SKM-1 (cell line): Measurements from ENCODE around the gene RCHY1.
"Not testable (repeated sequence)": the region's sequence is repeated elsewhere in the genome, so short reads cannot be mapped to it uniquely, and the experiment has no call there.

Source experiments
- DNase-seq: peaks from one replicate; lab custom pipeline; 2025; ENCODE audit not compliant: unreplicated experiment; lab: John Stamatoyannopoulos, UW

Gene RCHY1

GRCh38 chr4:75516144-75516543, 1.9 kb upstream of the RCHY1 start:
- no peak for DNase-seq

GRCh38 chr4:75514949-75515612, 878 bp upstream of the RCHY1 start:
- no peak for DNase-seq

DNA sequence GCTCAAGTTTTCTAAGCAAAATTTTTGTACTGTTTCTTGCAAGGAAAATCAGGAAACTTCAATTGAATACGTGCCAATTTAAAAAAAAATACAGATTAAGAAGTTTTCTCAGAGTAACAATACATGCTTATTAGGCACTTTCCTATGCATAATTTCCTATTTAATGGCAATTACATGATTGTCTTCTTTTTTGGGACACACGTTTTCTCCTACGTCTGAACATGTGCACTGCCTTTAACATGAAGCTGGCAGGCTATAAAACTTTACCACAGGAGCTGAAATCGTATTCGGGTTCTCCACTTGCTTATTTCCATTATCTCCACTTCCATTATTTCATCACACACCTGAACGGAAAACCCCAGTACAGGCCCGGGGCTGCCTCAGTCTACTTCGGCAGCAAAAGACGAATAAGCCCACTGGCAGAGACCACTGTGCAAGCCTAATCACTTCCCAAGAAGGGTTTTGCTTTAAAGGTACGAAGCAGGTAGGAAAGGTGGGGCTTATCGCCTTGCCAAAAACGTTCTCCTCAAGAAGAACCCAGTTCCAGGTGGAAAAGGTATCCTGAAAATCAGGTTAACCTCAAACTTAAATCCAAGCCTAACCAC, 575 bp downstream of the RCHY1 start:
- no peak for DNase-seq

DNA sequence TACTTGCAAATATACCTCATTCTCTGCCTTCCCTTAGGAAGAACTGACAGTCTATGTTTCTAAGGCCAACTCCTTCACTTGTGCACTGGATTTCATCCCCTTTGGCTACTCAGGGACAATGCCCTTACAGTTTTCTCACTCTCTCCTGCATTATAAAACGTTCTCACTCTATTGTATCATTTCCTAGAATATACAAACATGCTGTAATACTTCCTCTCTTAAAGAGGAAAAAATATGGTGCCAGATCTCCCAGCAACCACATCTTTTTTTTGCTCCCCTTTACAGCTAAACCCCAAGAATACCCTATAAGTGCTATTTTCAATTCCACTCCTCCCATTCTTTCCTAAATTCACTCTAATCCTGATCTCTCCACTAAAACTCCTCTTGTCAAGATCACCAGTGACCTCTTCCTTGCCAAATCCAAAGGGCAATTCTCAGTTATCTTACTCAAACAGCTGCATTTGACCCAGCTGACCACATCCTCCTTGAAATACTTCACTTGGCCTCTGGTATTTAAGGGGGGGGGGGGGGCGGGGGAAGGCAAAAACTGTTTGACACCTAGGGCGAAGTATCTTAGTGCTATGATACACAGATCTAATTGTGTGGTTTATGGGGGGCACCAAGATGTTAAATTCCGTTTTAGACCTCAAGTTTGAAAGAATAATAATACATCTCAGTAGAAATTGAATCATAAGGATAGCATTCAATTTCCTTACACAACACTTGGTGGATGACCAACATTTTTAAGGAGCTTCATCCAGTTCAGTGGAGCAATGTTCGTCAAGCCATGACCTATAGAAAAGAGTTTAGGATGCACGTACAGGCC, 1.6 kb downstream of the RCHY1 start:
- DNase-seq, result peak; percentile 81

DNA sequence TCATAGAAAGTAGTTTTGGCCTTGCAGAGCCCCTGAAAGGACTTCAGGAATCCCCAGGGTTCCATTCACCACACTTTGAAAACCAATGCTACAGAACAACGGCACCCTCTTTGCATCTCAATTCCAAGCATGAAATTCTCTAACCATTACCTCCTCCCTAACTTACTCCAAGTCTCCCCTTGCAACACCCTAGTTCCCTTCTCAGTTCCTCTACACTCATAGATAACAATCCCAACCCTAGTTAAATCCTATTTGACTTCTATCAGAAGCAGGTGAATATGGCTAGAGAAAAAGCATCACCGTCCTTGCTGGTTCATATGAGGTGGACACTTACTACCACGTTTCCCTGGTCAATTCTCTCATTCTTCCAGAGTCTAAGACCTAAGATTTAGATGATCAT, 2.4 kb downstream of the RCHY1 start:
- DNase-seq, result no peak

- not testable (repeated sequence) for DNase-seq
These were observed 4.6 kb downstream of the RCHY1 start for GRCh38 chr4:75509592-75509991.

DNA sequence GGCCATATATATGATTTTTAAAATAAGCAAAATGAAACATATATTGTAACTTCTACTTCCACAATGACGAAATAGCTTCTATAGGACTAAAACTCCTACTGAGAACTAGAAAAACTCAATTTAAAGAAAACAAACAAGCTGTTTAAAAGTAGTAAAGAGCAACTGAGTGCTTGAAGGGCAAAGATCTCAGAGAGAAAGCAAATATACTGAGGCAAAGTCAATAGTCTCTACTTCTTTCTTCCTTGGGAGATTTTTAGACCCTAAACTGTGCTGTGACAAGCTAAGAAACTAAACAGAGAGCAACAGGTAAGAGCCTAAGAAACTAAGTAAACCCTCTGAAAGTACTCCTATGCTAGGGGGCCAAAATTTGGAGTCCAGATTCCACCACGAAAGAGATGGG, 8.6 kb downstream of the RCHY1 start:
- no peak for DNase-seq

DNA sequence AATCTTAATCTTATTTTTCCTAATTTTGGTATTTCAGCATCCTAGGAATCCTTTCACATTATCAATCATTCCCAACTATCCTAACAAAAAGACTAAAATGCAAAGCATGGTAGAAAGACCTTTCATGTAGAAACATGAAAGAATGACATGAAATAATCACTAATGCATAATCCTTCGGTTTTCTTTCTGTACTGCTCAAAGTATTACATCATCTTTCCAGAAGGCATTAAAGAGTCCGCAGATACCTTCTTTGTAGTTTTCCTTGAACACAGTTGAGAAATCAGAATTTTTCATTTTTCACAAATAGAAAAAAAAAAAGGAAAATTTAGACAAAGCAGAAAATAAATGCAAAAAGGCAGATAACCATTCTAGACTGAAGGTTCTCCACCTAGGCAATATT, 11.5 kb downstream of the RCHY1 start:
- no peak for DNase-seq

DNA sequence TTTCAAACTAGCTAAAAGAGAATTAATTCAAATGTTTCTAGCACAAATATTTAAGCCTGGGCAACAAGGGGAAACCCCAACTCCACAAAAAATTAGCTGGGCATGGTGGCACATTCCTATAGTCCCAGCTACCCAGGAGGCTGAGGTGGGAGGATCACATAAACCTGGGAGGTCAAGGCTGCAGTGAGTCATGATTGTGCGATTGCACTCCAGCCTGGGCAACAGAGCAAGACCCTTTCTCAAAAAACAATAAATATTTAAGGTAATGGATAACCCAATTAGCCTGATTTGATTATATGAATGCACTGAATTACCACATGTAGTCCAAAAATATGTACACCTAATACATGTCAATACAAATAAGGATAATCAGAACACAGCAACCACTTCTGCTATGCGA, 14.3 kb downstream of the RCHY1 start:
- DNase-seq, result no peak

- DNase-seq, result no peak
These were observed 16.2 kb downstream of the RCHY1 start for GRCh38 chr4:75498041-75498440.

GRCh38 chr4:75497133-75497532, 17.1 kb downstream of the RCHY1 start:
- no peak for DNase-seq

DNA sequence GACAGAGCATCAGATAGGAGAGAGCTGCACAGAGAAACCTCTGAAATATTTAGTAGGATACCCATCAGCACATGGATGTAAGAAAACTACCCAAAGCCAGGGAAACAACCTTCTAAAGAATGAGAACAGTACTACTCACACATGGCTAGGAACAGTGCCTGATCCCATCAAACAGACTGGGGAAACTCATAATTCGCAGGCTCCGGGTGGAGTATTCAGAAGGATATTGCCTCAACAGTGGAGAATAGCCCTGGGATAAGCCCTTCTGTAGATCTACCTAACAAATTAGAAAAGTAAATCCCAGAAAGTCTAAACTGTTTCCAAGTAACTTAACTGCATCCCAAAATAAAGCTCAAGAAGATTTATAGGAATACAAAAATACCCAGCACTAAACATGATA, 17.8 kb downstream of the RCHY1 start:
- DNase-seq, result no peak

DNA sequence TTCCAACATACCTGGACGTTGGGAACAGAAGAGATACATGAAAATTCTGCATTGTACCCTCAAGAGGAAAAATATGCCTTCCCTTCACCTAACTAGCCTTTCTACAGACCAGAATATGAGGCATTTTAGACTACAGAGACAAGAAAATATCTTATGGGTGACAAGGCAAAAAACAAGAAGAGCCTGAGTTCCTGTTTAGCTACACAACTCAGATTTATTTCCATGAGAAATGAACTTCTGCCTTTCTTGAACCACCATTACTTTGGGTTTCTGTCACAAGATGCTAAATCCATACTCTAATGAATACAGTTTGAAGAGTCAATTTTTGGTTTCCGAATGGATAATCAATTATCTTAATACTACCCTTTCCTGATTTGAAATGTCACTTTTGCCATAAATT, 18.7 kb downstream of the RCHY1 start:
- DNase-seq, result no peak

DNA sequence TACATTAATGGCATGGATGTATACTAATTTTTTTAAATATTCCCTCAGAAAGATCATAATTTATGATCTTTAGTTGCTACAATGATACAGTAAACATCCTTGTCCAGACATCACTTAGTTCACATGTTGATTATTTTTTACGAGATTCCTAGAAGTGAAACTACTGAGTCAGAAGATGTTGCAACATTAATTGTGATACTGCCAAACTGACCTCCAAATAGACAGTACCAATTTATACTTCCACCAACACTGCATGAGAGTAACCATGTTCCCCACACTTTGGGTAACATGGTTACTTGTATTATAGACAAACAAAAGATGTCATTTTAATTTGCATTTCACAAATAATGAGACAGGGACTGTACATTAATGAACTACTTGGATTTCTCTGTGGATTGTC, 19.6 kb downstream of the RCHY1 start:
- no peak for DNase-seq

DNA sequence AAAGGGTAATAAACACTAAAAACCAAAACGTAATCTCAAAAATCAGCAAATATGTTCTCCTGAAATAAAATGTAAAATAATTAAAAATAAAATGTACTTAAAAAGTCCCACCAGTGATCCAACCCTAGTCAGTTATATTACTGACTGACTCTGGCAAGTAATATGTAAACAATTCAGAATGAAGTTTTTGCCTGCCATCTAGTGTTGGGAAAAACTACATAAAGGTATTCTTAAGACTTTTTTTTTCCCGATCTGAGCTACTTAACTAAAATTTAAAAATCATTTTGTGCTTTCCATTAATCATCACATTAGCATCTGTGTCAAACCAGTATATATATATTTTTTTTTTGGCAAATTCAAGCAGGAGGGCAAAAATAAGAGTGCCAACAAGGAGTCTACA, 24.0 kb downstream of the RCHY1 start:
- no peak for DNase-seq

GRCh38 chr4:75484190-75484589, 30.0 kb downstream of the RCHY1 start:
- no peak for DNase-seq

- no peak for DNase-seq
These were observed 37.0 kb downstream of the RCHY1 start for GRCh38 chr4:75477201-75477600.

DNA sequence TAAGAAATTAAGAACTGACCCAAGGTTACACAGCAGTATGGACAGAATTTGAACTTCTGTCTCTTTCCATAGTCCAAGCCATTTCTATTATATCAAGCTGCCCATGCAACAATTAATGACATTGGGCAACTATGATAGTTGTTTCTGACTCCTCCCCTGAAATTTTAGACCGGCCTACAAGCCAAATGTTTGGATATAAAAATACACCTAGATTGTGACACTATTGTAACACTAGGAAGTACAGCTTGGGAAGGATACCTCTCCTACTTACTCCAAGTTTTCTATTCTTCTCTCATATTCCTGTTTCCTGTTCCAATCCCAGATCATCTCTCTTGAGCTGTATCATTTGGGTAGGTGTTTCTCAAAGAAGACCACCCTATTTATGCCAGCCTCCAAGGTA, 43.5 kb downstream of the RCHY1 start:
- DNase-seq, result no peak

- DNase-seq, result no peak
These were observed 44.3 kb downstream of the RCHY1 start for GRCh38 chr4:75469896-75470295.

GRCh38 chr4:75457365-75457764, 56.8 kb downstream of the RCHY1 start:
- no peak for DNase-seq

DNA sequence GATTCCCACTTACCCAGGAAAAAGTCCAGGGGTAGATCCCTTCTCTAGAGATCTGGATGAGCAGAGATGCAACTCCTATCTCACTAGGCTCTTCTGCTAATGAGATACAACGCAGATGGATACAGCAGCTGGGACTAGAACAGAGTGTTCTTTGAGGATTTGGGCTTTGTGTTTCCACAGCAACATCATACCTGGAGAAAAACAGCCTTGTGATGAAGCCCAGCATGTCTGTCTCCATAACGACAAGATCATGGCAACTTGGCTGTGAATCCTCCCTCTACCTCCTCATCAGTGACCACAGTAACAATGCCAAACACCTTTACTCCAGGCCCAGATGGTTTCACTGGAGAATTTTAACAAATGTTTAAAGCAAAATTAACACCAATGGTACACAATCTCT, 80.1 kb downstream of the RCHY1 start:
- DNase-seq, result no peak

DNA sequence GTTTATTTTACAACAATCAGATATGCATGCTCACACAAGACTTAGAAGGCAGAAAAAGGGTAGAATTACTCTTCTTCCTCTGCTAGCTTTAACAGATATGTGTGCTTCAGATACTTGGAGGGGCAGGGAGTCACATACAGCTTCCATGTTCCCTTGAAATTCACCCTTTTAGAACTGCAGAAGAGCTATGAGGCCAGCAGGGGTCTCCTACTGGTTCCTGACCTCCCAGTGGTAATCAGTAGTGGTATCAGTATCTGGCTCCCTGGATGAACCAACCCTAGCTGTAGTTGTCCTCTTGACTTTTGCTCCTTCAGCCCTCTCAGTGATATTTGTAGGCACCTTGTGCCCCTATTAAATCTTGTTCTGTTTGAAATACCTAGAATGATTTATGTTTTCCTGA, 81.5 kb downstream of the RCHY1 start:
- peak; percentile 35 for DNase-seq
